SK-N-SH treated with all-trans-retinoic acid at 6 μM for 48 hours (cell line): ENCODE results near the gene CAMK1.

Experiments used
- ATAC-seq: fragments of 200-7000 bp; cut with Tn5 transposase; 3 replicates; pipeline ENCODE4 v1.9.1; 2020; ENCODE audit warnings: mild to moderate bottlenecking, moderate library complexity
- CSRNP3 ChIP-seq: fragments of 250-450 bp; sonication (Bioruptor Pico); IDR thresholded peaks from 2 replicates; pipeline ENCODE4 v1.5.1; 2021; ENCODE audit warnings: mild to moderate bottlenecking, moderate library complexity
- ESRRG ChIP-seq: fragments of 250-450 bp; sonication (Bioruptor Pico); IDR thresholded peaks from 2 replicates; pipeline ENCODE4 v1.6.1; 2021; ENCODE audit warnings: mild to moderate bottlenecking
- GLIS3 ChIP-seq: fragments of 250-450 bp; sonication (Bioruptor Pico); IDR thresholded peaks from 2 replicates; pipeline ENCODE4 v1.5.0; 2020; ENCODE audit warnings: mild to moderate bottlenecking, moderate library complexity
- ISL1 ChIP-seq: fragments of 250-450 bp; sonication (Bioruptor Pico); IDR thresholded peaks from 2 replicates; pipeline ENCODE4 v2.1.2; 2022; ENCODE audit warnings: mild to moderate bottlenecking, moderate library complexity
- OSR1 ChIP-seq: fragments of 250-450 bp; sonication (Bioruptor Pico); IDR thresholded peaks from 2 replicates; pipeline ENCODE4 v1.8.0; 2022; ENCODE audit warnings: moderate library complexity, mild to moderate bottlenecking, inconsistent platforms
- PATZ1 ChIP-seq: fragments of 250-450 bp; sonication (Bioruptor Pico); IDR thresholded peaks from 2 replicates; pipeline ENCODE4 v1.8.0; 2020; ENCODE audit warnings: mild to moderate bottlenecking, moderate library complexity, borderline replicate concordance
- POU6F1 ChIP-seq: fragments of 250-450 bp; sonication (Bioruptor Pico); IDR thresholded peaks from 2 replicates; pipeline ENCODE4 v1.8.0; 2021; ENCODE audit warnings: low read depth, mild to moderate bottlenecking, moderate library complexity, borderline replicate concordance
- RARB ChIP-seq: fragments of 250-450 bp; sonication (Bioruptor Pico); IDR thresholded peaks from 2 replicates; pipeline ENCODE4 v1.8.0; 2021; ENCODE audit warnings: mild to moderate bottlenecking, moderate library complexity
- SNAI2 ChIP-seq: fragments of 250-450 bp; sonication (Bioruptor Pico); IDR thresholded peaks from 2 replicates; pipeline ENCODE4 v1.5.0; 2020; ENCODE audit warnings: mild to moderate bottlenecking, moderate library complexity
- TCF4 ChIP-seq: fragments of 250-450 bp; sonication (Bioruptor Pico); IDR thresholded peaks from 2 replicates; pipeline ENCODE4 v1.8.0; 2021; ENCODE audit warnings: mild to moderate bottlenecking, moderate library complexity, borderline replicate concordance
- ZC3H10 ChIP-seq: fragments of 250-450 bp; sonication (Bioruptor Pico); IDR thresholded peaks from 2 replicates; pipeline ENCODE4 v1.5.1; 2021; ENCODE audit warnings: mild to moderate bottlenecking, moderate library complexity
- ZFP3 ChIP-seq: fragments of 250-450 bp; sonication (Bioruptor Pico); IDR thresholded peaks from 2 replicates; pipeline ENCODE4 v1.5.0; 2020; ENCODE audit warnings: mild to moderate bottlenecking, moderate library complexity
- ZFP30 ChIP-seq: fragments of 450-650 bp; formaldehyde crosslinking; IDR thresholded peaks from 2 replicates; pipeline ENCODE4 v1.5.0; 2022; ENCODE audit warnings: mild to moderate bottlenecking, moderate library complexity
- ZNF70 ChIP-seq: fragments of 450-650 bp; formaldehyde crosslinking; IDR thresholded peaks from 2 replicates; pipeline ENCODE4 v1.5.0; 2020; ENCODE audit warnings: mild to moderate bottlenecking, moderate library complexity
- ZNF8 ChIP-seq: fragments of 450-650 bp; formaldehyde crosslinking; IDR thresholded peaks from 2 replicates; pipeline ENCODE4 v1.5.0; 2020; ENCODE audit warnings: mild to moderate bottlenecking, moderate library complexity
- TF ChIP-seq, protein P1 (sequence below): fragments of 250-450 bp; sonication (Bioruptor Pico); IDR thresholded peaks from 2 replicates; pipeline ENCODE4 v1.5.0; 2020; ENCODE audit warnings: mild to moderate bottlenecking, moderate library complexity
- TF ChIP-seq, protein P2 (sequence below): fragments of 250-450 bp; sonication (Bioruptor Pico); IDR thresholded peaks from 2 replicates; pipeline ENCODE4 v1.5.1; 2020; ENCODE audit warnings: low read depth, mild to moderate bottlenecking, moderate library complexity

CAMK1 gene

GRCh38 chr3:9712415-9712814 is 57.3 kb downstream of the CAMK1 start:
- TF ChIP-seq PATZ1 (CRISPR knock-in tag) (no peak), ZNF70 (CRISPR knock-in tag) (no peak), OSR1 (CRISPR knock-in tag) (no peak), SNAI2 (CRISPR knock-in tag) (no peak), RARB (no peak), ZFP3 (no peak), ZC3H10 (CRISPR knock-in tag) (no peak), ISL1 (CRISPR knock-in tag) (no peak)
- TF ChIP-seq, protein P1, sequence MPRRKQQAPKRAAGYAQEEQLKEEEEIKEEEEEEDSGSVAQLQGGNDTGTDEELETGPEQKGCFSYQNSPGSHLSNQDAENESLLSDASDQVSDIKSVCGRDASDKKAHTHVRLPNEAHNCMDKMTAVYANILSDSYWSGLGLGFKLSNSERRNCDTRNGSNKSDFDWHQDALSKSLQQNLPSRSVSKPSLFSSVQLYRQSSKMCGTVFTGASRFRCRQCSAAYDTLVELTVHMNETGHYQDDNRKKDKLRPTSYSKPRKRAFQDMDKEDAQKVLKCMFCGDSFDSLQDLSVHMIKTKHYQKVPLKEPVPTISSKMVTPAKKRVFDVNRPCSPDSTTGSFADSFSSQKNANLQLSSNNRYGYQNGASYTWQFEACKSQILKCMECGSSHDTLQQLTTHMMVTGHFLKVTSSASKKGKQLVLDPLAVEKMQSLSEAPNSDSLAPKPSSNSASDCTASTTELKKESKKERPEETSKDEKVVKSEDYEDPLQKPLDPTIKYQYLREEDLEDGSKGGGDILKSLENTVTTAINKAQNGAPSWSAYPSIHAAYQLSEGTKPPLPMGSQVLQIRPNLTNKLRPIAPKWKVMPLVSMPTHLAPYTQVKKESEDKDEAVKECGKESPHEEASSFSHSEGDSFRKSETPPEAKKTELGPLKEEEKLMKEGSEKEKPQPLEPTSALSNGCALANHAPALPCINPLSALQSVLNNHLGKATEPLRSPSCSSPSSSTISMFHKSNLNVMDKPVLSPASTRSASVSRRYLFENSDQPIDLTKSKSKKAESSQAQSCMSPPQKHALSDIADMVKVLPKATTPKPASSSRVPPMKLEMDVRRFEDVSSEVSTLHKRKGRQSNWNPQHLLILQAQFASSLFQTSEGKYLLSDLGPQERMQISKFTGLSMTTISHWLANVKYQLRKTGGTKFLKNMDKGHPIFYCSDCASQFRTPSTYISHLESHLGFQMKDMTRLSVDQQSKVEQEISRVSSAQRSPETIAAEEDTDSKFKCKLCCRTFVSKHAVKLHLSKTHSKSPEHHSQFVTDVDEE, result no peak
- no peak for ATAC-seq

DNA sequence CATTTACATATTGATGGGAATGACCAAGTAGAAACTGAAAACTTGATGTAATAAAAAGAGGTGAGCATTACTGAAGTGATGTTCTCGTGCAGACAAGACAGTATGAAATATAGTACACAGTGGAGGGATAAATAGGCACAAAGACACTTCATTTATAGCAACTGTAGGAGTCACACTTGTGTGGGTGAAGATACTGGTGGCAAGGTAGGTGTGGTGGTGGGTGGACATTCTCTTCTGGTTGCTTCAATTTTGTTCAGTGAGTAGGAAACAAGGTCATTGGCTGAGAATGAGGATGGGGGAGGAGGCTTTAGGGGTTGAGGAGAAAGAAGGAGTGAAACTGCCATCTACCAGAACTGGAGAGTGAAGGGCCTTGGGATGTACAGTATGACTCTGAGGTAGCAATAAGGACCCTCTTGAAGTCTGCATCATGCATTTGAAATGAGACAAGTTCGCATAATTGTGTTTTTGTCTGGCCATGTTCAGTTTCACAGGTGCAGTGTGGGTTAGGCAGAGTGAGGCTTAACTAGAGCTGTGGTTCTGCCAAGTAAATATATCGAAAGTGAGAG is 59.5 kb downstream of the CAMK1 start:
- TF ChIP-seq ZFP30 (CRISPR knock-in tag) (no peak), OSR1 (CRISPR knock-in tag) (no peak), CSRNP3 (no peak), ZNF70 (CRISPR knock-in tag) (no peak), ZNF8 (CRISPR knock-in tag) (no peak), ESRRG (CRISPR knock-in tag) (no peak), PATZ1 (CRISPR knock-in tag) (no peak), TCF4 (no peak), ZC3H10 (CRISPR knock-in tag) (no peak), RARB (no peak), SNAI2 (CRISPR knock-in tag) (no peak), POU6F1 (no peak), GLIS3 (CRISPR knock-in tag) (no peak), ZFP3 (no peak)
- TF ChIP-seq, protein P2, sequence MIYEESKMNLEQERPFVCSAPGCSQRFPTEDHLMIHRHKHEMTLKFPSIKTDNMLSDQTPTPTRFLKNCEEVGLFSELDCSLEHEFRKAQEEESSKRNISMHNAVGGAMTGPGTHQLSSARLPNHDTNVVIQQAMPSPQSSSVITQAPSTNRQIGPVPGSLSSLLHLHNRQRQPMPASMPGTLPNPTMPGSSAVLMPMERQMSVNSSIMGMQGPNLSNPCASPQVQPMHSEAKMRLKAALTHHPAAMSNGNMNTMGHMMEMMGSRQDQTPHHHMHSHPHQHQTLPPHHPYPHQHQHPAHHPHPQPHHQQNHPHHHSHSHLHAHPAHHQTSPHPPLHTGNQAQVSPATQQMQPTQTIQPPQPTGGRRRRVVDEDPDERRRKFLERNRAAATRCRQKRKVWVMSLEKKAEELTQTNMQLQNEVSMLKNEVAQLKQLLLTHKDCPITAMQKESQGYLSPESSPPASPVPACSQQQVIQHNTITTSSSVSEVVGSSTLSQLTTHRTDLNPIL (CRISPR knock-in tag), result no peak
- ATAC-seq, result no peak
